ENCODE data around the gene ZNF324. TPM values are rescaled to one million over a fixed set of nuclear protein-coding genes. Genes with fewer than 3 reads are reported as not detected.

ZNF324 gene
- total and polyA plus RNA-seq, 2 of the 13 experiments (the other 11 are each of a cell fraction or from before 2014, with no cell fraction given) = 1.1 to 4.7 TPM

GRCh38 chr19:58513694-58514563 lies 47.0 kb downstream of the ZNF324 start (continued):
- TF ChIP-seq ZNF609 (CRISPR knock-in tag; IDR thresholded peaks at IDR 0.05; ENCODE audit: borderline replicate concordance) = 0 out of 2 replicates have a peak, but pooled peaks have one; percentile 42
- peak; percentile 94 for TF ChIP-seq NR0B2 (CRISPR knock-in tag; IDR thresholded peaks at IDR 0.05)
- TF ChIP-seq ZGPAT (CRISPR knock-in tag; IDR thresholded peaks at IDR 0.05) = peak; percentile 71; the same call in 1 of the 2 replicates
- TF ChIP-seq TEAD3 (CRISPR knock-in tag; optimal IDR thresholded peaks at IDR 0.05; ENCODE audit: borderline replicate concordance) = peak; percentile 72
- TF ChIP-seq FOXO1 (CRISPR knock-in tag; IDR thresholded peaks at IDR 0.05) = 0 out of 2 replicates have a peak, but pooled peaks have one; percentile 29
- peak; percentile 49; the same call in 1 of the 2 replicates for TF ChIP-seq ZNF678 (CRISPR knock-in tag; IDR thresholded peaks at IDR 0.05)
- peak; percentile 82 for TF ChIP-seq E2F5 (CRISPR knock-in tag; conservative IDR thresholded peaks at IDR 0.05)
- TF ChIP-seq POLR2AphosphoS5 (IDR thresholded peaks at IDR 0.05; ENCODE audit: low read depth, low read length) = peak; percentile 92
- TF ChIP-seq NCOA2 (CRISPR knock-in tag; IDR thresholded peaks at IDR 0.05) = no peak; the same call in 1 of the 2 replicates
- TF ChIP-seq ZNF362 (CRISPR knock-in tag; IDR thresholded peaks at IDR 0.05; ENCODE audit: borderline replicate concordance) = peak; percentile 53; the same call in 1 of the 2 replicates
- TF ChIP-seq ZC3H4 (CRISPR knock-in tag; IDR thresholded peaks at IDR 0.05; ENCODE audit: borderline replicate concordance) = no peak
- no peak for TF ChIP-seq PHF20 (CRISPR knock-in tag; IDR thresholded peaks at IDR 0.05)
- TF ChIP-seq ZSCAN9 (CRISPR knock-in tag; IDR thresholded peaks at IDR 0.05; ENCODE audit: borderline replicate concordance) = 0 out of 2 replicates have a peak, but pooled peaks have one; percentile 36
- no peak for TF ChIP-seq TCF7 (IDR thresholded peaks at IDR 0.05; ENCODE audit: low read depth)
- TF ChIP-seq UBTF (CRISPR knock-in tag; IDR thresholded peaks at IDR 0.05) = peak; percentile 54; the same call in 1 of the 2 replicates
- 0 out of 2 replicates have a peak, but pooled peaks have one; percentile 47 for TF ChIP-seq SMAD3 (CRISPR knock-in tag; IDR thresholded peaks at IDR 0.05)
